Breast epithelium (tissue), 4 donors: ENCODE results near the gene MYL11. TPM values are rescaled to one million over a fixed set of nuclear protein-coding genes. Genes with fewer than 3 reads are reported as not detected.

Experiments
- DNase-seq, 2 donors: peaks; one replicate each; pipeline ENCODE4 v3.0.0-alpha.2; 2019; ENCODE audit warnings: low spot score in 2 of 2
- H3K27ac ChIP-seq, 2 donors: fragments of 200-600 bp; sonication (generic) in 1 of 2; one replicate each; pipeline ENCODE4 v1.5.1; 2016 to 2019; ENCODE audit warnings: mild to moderate bottlenecking in 1 of 2
- H3K27me3 ChIP-seq, 2 donors: fragments of 200-600 bp; sonication (generic) in 1 of 2; one replicate each; pipeline versions ENCODE4 v1.5.1 to v1.6.0; 2017 to 2019; ENCODE audit warnings: control low read depth in 1 of 2, mild to moderate bottlenecking in 1 of 2
- H3K36me3 ChIP-seq: fragments of 200-600 bp; one replicate; pipeline ENCODE4 v1.5.1; 2019
- H3K4me1 ChIP-seq, 2 donors: fragments of 200-600 bp; sonication (generic); one replicate each; pipeline ENCODE4 v1.5.1; 2016 to 2019; ENCODE audit warnings: control low read depth in 1 of 2
- H3K4me3 ChIP-seq, 3 donors: fragments of 200-600 bp; sonication (generic); 1 replicate in 2 of 3; 2 replicates in 1 of 3; pipeline ENCODE4 v1.5.1; 2016 to 2019; ENCODE audit warnings: mild to moderate bottlenecking in 3 of 3, moderate library complexity in 2 of 3
- H3K9me3 ChIP-seq, 2 donors: fragments of 200-600 bp; sonication (generic) in 1 of 2; one replicate each; pipeline ENCODE4 v1.5.1; 2016 to 2019; ENCODE audit warnings: control low read depth in 1 of 2
- POLR2A ChIP-seq: fragments of 450-650 bp; IDR thresholded peaks from one replicate; pipeline ENCODE4 v1.6.1; 2016; ENCODE audit warnings: antibody characterized with exemption, mild to moderate bottlenecking, moderate library complexity
- POLR2AphosphoS5 ChIP-seq, 3 donors: sonication (generic); formaldehyde crosslinking; IDR thresholded peaks; one replicate each; pipeline ENCODE4 v1.6.1; 2017; ENCODE audit warnings: antibody characterized with exemption in 3 of 3
- intact Hi-C: fragments of 100-400 bp; cut with DNase I; formaldehyde crosslinking; loops from one replicate; pipeline ENCODE4 v1.15.1; 2023; ENCODE audit warnings: low total_unique reads
- total RNA-seq, 3 donors: library from RNA; depleted of rRNA; stranded (reverse); fragments of >200 nt; gene quantifications; one replicate each; pipeline ENCODE4 v1.1.0, GENCODE V29; 2016
- TF ChIP-seq, protein P1 (sequence below), 3 donors: fragments of 450-650 bp; IDR thresholded peaks; one replicate each; pipeline ENCODE4 v1.5.1; 2016 to 2017; ENCODE audit warnings: antibody characterized with exemption in 3 of 3, mild to moderate bottlenecking in 3 of 3, moderate library complexity in 3 of 3

The MYL11 gene
- total RNA-seq, 3 donors from 2014 or later: not detected

DNA sequence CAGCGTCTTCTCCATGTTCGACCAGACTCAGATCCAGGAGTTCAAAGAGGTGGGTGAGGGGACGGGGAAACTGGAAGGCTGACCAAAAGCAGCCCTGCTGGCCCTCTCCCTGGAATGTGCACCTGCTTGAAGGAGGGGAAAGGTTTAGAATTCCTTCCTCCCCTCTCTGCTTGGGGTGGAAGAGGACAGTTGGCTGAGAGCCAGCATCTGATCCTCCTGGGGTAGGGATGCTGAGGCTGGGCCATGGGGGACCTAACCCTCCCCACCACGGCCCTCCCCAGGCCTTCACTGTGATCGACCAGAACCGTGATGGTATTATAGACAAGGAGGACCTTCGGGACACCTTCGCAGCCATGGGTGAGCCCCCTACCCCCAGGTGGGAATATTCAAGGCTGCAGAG, 1.3 kb downstream of the MYL11 start:
- Histone ChIP-seq H3K4me3 (no peak overlapping the region), H3K36me3 (no peaks in the 10 kb centered on the region), H3K27ac (peak overlapping the region; percentile 99), H3K27me3 (no peaks in the 10 kb centered on the region), H3K9me3 (no peaks in the 10 kb centered on the region), H3K4me1 (peaks cover 0 to 3% of the 10 kb centered on the region in 2 donors)
- intact Hi-C loops: no loop called here
- TF ChIP-seq, protein P1, sequence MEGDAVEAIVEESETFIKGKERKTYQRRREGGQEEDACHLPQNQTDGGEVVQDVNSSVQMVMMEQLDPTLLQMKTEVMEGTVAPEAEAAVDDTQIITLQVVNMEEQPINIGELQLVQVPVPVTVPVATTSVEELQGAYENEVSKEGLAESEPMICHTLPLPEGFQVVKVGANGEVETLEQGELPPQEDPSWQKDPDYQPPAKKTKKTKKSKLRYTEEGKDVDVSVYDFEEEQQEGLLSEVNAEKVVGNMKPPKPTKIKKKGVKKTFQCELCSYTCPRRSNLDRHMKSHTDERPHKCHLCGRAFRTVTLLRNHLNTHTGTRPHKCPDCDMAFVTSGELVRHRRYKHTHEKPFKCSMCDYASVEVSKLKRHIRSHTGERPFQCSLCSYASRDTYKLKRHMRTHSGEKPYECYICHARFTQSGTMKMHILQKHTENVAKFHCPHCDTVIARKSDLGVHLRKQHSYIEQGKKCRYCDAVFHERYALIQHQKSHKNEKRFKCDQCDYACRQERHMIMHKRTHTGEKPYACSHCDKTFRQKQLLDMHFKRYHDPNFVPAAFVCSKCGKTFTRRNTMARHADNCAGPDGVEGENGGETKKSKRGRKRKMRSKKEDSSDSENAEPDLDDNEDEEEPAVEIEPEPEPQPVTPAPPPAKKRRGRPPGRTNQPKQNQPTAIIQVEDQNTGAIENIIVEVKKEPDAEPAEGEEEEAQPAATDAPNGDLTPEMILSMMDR (IDR thresholded peaks at IDR 0.05): no peak
- no peak for TF ChIP-seq POLR2A
- no peak for TF ChIP-seq POLR2AphosphoS5 (IDR thresholded peaks at IDR 0.05)
- no peak for DNase-seq

DNA sequence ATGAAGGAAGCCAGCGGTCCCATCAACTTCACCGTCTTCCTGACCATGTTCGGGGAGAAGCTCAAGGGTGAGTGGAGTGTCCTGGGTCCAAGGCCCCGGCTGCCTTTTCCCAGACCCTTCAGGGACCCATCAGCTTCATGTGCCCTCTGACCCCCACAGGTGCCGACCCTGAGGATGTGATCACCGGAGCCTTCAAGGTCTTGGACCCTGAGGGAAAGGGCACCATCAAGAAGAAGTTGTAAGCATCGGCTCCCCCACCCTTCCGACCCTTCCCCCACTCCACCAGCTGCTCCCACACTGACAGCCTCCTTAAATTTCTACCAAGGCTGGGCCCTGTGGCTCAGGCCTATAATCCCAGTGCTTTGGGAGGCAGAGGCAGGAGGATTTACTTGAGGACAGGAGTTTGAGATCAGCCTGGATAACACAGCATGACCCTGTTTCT, 1.9 kb downstream of the MYL11 start:
- no peaks in the 10 kb centered on the region for H3K27me3 ChIP-seq
- DNase-seq: no peak
- H3K4me3 ChIP-seq: no peak overlapping the region
- TF ChIP-seq, protein P1 (IDR thresholded peaks at IDR 0.05): no peak
- no peak for TF ChIP-seq POLR2AphosphoS5 (IDR thresholded peaks at IDR 0.05)
- TF ChIP-seq POLR2A: no peak
- peak overlapping the region; percentile 99 for H3K27ac ChIP-seq
- intact Hi-C loops: no loop called here
- H3K9me3 ChIP-seq: no peaks in the 10 kb centered on the region
- peaks cover 0 to 3% of the 10 kb centered on the region in 2 donors for H3K4me1 ChIP-seq
- no peaks in the 10 kb centered on the region for H3K36me3 ChIP-seq

- Histone ChIP-seq H3K9me3 (no peaks in the 10 kb centered on the region), H3K4me3 (peak overlapping the region; percentile 51 to 94 (median 72)), H3K36me3 (no peaks in the 10 kb centered on the region), H3K4me1 (peaks cover 0 to 3% of the 10 kb centered on the region in 2 donors), H3K27me3 (no peaks in the 10 kb centered on the region), H3K27ac (peak overlapping the region; percentile 99)
- intact Hi-C loops: no loop called here
- no peak for DNase-seq
- TF ChIP-seq, protein P1 (IDR thresholded peaks at IDR 0.05): no peak
- TF ChIP-seq POLR2A (no peak), POLR2AphosphoS5 (IDR thresholded peaks at IDR 0.05) (no peak)
Measured at GRCh38 chr16:30377050-30377811, 2.6 kb downstream of the MYL11 start.

DNA sequence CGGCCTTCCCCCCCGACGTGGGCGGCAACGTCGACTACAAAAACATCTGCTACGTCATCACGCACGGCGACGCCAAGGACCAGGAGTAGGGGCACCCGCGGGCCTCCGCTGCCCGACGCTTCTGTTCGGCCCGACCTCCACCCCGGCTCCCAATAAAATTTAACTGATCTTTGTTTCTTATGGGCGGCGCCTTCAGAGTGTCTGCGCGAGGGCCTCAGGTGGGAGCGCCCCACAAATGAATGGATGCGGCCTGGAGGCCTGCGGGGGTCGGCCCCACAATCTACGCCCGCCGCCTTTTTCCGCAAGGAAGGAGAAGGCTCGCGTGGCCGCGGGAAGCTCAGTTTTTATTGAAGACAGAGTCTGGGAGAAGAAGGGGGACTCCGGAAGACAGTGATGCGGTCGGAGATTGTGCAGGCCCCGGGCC, 3.2 kb downstream of the MYL11 start:
- Histone ChIP-seq H3K9me3 (no peaks in the 10 kb centered on the region), H3K36me3 (no peaks in the 10 kb centered on the region), H3K4me3 (peak overlapping the region; percentile 51 to 94 (median 72)), H3K27me3 (no peaks in the 10 kb centered on the region), H3K27ac (peak overlapping the region; percentile 99), H3K4me1 (peaks cover 0 to 3% of the 10 kb centered on the region in 2 donors)
- intact Hi-C loops: no loop called here
- peak; percentile 84 to 92 (median 86) for TF ChIP-seq POLR2AphosphoS5 (IDR thresholded peaks at IDR 0.05)
- TF ChIP-seq, protein P1 (IDR thresholded peaks at IDR 0.05): peak in 1 of 3 donors; percentile 24
- TF ChIP-seq POLR2A: peak; percentile 66
- DNase-seq: peak; percentile 92 to 93
